ENCODE results near the gene SNTN.

Gene SNTN

GRCh38 chr3:63679186-63679585 lies 26.7 kb downstream of the SNTN start:
- no peak for DNase-seq

GRCh38 chr3:63684081-63684480 lies 31.6 kb downstream of the SNTN start:
- no peak for DNase-seq

DNA sequence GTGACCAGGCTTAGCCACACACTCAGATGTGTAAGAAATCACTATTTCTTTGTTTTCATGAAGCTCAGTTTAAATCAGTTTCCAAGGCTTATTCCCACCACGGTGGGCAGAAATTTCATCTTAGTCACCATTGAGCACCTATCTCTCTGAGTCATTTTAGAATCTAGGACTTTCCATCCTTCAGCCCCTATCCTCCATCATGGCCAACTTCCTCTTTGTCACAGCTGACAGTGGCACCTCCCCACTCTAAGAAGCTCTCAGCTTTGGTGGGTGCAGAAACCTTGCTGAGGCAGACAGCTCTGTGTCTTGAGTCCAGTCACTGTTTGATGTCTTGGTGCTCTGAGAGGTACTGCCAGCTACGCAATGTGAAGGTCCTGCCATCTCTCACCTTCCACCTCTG lies 32.9 kb downstream of the SNTN start:
- no peak for DNase-seq

- no peak for DNase-seq
These were observed 35.1 kb downstream of the SNTN start for GRCh38 chr3:63687278-63688225.

- no peak for DNase-seq
These were observed 36.8 kb downstream of the SNTN start for GRCh38 chr3:63689285-63689684.

GRCh38 chr3:63693351-63693750 lies 40.9 kb downstream of the SNTN start:
- DNase-seq: no peak

DNA sequence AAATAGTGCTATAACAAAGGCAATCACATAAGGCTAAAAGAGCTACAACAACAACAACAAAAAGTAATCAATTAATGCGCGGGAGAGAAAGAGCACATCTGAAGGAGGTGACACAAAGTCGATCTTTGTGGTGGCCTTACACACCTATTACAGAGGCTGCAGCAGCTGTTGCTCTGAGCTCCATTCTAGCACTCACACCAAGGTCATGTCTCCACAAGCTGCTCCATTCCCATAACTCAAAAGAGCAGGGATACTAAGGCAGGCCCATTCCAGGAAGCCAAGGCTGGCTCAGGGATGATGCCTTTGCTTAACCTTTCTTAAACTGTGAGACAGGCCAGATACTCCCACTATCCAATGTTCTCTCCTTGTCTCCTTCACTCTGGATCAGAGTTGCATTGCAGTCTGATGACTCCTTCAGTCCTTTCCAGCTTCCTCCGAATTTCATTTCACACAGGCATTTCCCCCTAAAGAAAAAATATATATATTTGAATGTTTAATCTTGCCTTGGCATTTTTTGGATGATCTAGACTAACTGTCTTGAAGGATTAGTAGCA lies 52.7 kb downstream of the SNTN start:
- no peak for DNase-seq

GRCh38 chr3:63706321-63707085 lies 54.0 kb downstream of the SNTN start:
- DNase-seq: no peak

- no peak for DNase-seq
These were observed 55.3 kb downstream of the SNTN start for GRCh38 chr3:63707731-63708130.

- no peak for DNase-seq
These were observed 57.1 kb downstream of the SNTN start for GRCh38 chr3:63709576-63709975.
